Caco-2 (cell line): Measurements from ENCODE around the gene GIMAP1. TPM values are rescaled to one million over a fixed set of nuclear protein-coding genes. Genes with fewer than 3 reads are reported as not detected.

Experiments
- BruUV-seq: library from RNA; stranded (reverse); fragments of 400-500 nt; replicated peaks from 2 replicates; lab custom pipeline; 2021; lab: Mats Ljungman, UMichigan
- CTCF ChIA-PET: fragments of 300-600 bp; sonication (Branson Sonifier 250); formaldehyde crosslinking; loops from one replicate; lab custom pipeline; 2022; ENCODE audit warnings: antibody characterized with exemption; lab: Charles Lee
- POLR2A ChIA-PET: fragments of 300-600 bp; sonication (Branson Sonifier 250); formaldehyde crosslinking; loops from one replicate; lab custom pipeline; 2022; ENCODE audit warnings: antibody characterized with exemption; lab: Charles Lee
- DNase-seq, 2 experiments: peaks; one replicate each; pipeline versions ENCODE4 v3.0.0 to v3.0.0-alpha.2; 2020 to 2022
- H3K27me3 ChIP-seq: replicated peaks from 2 replicates; pipeline ENCODE4 v1.6.0; 2011; ENCODE audit warnings: low read length; ENCODE audit not compliant: control insufficient read depth, insufficient read depth
- H3K36me3 ChIP-seq: 2 replicates; pipeline ENCODE4 v1.5.1; 2011; ENCODE audit warnings: low read length; ENCODE audit not compliant: control insufficient read depth, insufficient read depth
- H3K4me1 ChIP-seq: fragments of 250-450 bp; sonication (Bioruptor Pico); 2 replicates; pipeline ENCODE4 v1.5.1; 2020; ENCODE audit warnings: mild to moderate bottlenecking
- H3K4me3 ChIP-seq: 2 replicates; pipeline ENCODE4 v1.5.1; 2011; ENCODE audit warnings: low read depth, mild to moderate bottlenecking, control low read depth, low read length
- H3K9me3 ChIP-seq: fragments of 250-450 bp; sonication (Bioruptor Pico); 2 replicates; pipeline ENCODE4 v1.5.1; 2020; ENCODE audit warnings: mild to moderate bottlenecking, moderate library complexity
- H3K27ac Mint-ChIP-seq: one replicate; pipeline ENCODE4 v1.8.0; 2022; ENCODE audit warnings: mixed read lengths; ENCODE audit not compliant: unreplicated experiment
- H3K27me3 Mint-ChIP-seq: one replicate; pipeline ENCODE4 v1.8.0; 2022; ENCODE audit warnings: mixed read lengths; ENCODE audit not compliant: insufficient read depth, unreplicated experiment
- H3K36me3 Mint-ChIP-seq: one replicate; pipeline ENCODE4 v1.8.0; 2022; ENCODE audit warnings: mild to moderate bottlenecking, mixed read lengths; ENCODE audit not compliant: insufficient read depth, unreplicated experiment
- H3K4me1 Mint-ChIP-seq: one replicate; pipeline ENCODE4 v1.8.0; 2022; ENCODE audit warnings: low read depth, mixed read lengths; ENCODE audit not compliant: unreplicated experiment
- H3K4me3 Mint-ChIP-seq: one replicate; pipeline ENCODE4 v1.8.0; 2022; ENCODE audit warnings: mild to moderate bottlenecking, moderate library complexity, mixed read lengths; ENCODE audit not compliant: unreplicated experiment
- H3K9me3 Mint-ChIP-seq: one replicate; pipeline ENCODE4 v1.8.0; 2022; ENCODE audit warnings: mixed read lengths; ENCODE audit not compliant: unreplicated experiment
- CTCF ChIP-seq, 2 experiments: fragments of 200-600 bp in 1 of 2; IDR thresholded peaks; 1 replicate in 1 of 2; 2 replicates in 1 of 2; pipeline versions ENCODE4 v1.5.1 to v1.8.0; 2011 to 2022; ENCODE audit warnings: antibody characterized with exemption in 1 of 2, control low read depth in 1 of 2, inconsistent platforms in 1 of 2, low read depth in 1 of 2, low read length in 1 of 2, mild to moderate bottlenecking in 1 of 2, moderate library complexity in 1 of 2; ENCODE audit not compliant: insufficient read depth in 1 of 2, severe bottlenecking in 1 of 2, unreplicated experiment in 1 of 2
- intact Hi-C: fragments of 100-400 bp; cut with micrococcal nuclease; formaldehyde crosslinking; loops from one replicate; pipeline ENCODE4 v1.10.0; 2022; ENCODE audit not compliant: unreplicated experiment
- total RNA-seq: library from RNA; stranded (reverse); gene quantifications from 2 replicates; pipeline ENCODE4 v1.2.3, GENCODE V29; 2022

The GIMAP1 gene
- total RNA-seq, 1 experiment from 2014 or later = not detected

GRCh38 chr7:150756166-150756565, 39.8 kb downstream of the GIMAP1 start:
- no peaks in the 10 kb centered on the region for H3K27me3 ChIP-seq
- intact Hi-C loops = no loop called here
- H3K27ac Mint-ChIP-seq = no peak overlapping the region
- POLR2A ChIA-PET = no interaction called here
- H3K9me3 ChIP-seq = no peaks in the 10 kb centered on the region
- no peak for DNase-seq
- H3K4me1 Mint-ChIP-seq = no peaks in the 10 kb centered on the region
- no peak for TF ChIP-seq CTCF (IDR thresholded peaks at IDR 0.05; ENCODE audit: insufficient read depth in 1 of 2, low read depth in 1 of 2, low read length in 1 of 2, severe bottlenecking in 1 of 2, unreplicated experiment in 1 of 2)
- no peaks in the 10 kb centered on the region for H3K4me1 ChIP-seq
- H3K9me3 Mint-ChIP-seq = no peaks in the 10 kb centered on the region
- BruUV-seq = no TSS peak
- CTCF ChIA-PET = no interaction called here
- no peaks in the 10 kb centered on the region for H3K27me3 Mint-ChIP-seq
- H3K4me3 ChIP-seq = no peak overlapping the region
- H3K36me3 ChIP-seq = no peaks in the 10 kb centered on the region
- H3K36me3 Mint-ChIP-seq = no peaks in the 10 kb centered on the region
- H3K4me3 Mint-ChIP-seq = no peak overlapping the region

GRCh38 chr7:150756858-150757257, 40.4 kb downstream of the GIMAP1 start:
- H3K27me3 Mint-ChIP-seq = no peaks in the 10 kb centered on the region
- no peak overlapping the region for H3K27ac Mint-ChIP-seq
- intact Hi-C loops = no loop called here
- CTCF ChIA-PET = no interaction called here
- H3K27me3 ChIP-seq = no peaks in the 10 kb centered on the region
- H3K9me3 Mint-ChIP-seq = no peaks in the 10 kb centered on the region
- no peaks in the 10 kb centered on the region for H3K4me1 ChIP-seq
- H3K36me3 ChIP-seq = no peaks in the 10 kb centered on the region
- POLR2A ChIA-PET = no interaction called here
- no peak overlapping the region for H3K4me3 Mint-ChIP-seq
- H3K36me3 Mint-ChIP-seq = no peaks in the 10 kb centered on the region
- TF ChIP-seq CTCF (IDR thresholded peaks at IDR 0.05; ENCODE audit: insufficient read depth in 1 of 2, low read depth in 1 of 2, low read length in 1 of 2, severe bottlenecking in 1 of 2, unreplicated experiment in 1 of 2) = peak in 1 of 2 experiments; percentile 23
- no peaks in the 10 kb centered on the region for H3K9me3 ChIP-seq
- DNase-seq = peak in 1 of 2 experiments; percentile 18
- BruUV-seq = no TSS peak
- H3K4me1 Mint-ChIP-seq = no peaks in the 10 kb centered on the region
- no peak overlapping the region for H3K4me3 ChIP-seq

GRCh38 chr7:150759479-150759878, 43.1 kb downstream of the GIMAP1 start:
- H3K27ac Mint-ChIP-seq = no peak overlapping the region
- Histone ChIP-seq H3K4me3 (no peak overlapping the region), H3K4me1 (no peaks in the 10 kb centered on the region), H3K9me3 (no peaks in the 10 kb centered on the region), H3K36me3 (no peaks in the 10 kb centered on the region), H3K27me3 (no peaks in the 10 kb centered on the region)
- H3K9me3 Mint-ChIP-seq = no peaks in the 10 kb centered on the region
- H3K36me3 Mint-ChIP-seq = no peaks in the 10 kb centered on the region
- no TSS peak for BruUV-seq
- no peak for TF ChIP-seq CTCF (IDR thresholded peaks at IDR 0.05; ENCODE audit: insufficient read depth in 1 of 2, low read depth in 1 of 2, low read length in 1 of 2, severe bottlenecking in 1 of 2, unreplicated experiment in 1 of 2)
- ChIA-PET CTCF (no interaction called here), POLR2A (no interaction called here)
- intact Hi-C loops = no loop called here
- no peak for DNase-seq
- H3K27me3 Mint-ChIP-seq = no peaks in the 10 kb centered on the region
- no peak overlapping the region for H3K4me3 Mint-ChIP-seq
- no peaks in the 10 kb centered on the region for H3K4me1 Mint-ChIP-seq
